Activated naive CD4-positive, alpha-beta T cell treated with anti-CD3 and anti-CD28 coated beads, Interleukin-2, amount 10 ng/mL, durations not matched to agents 7 days and 5 days (primary cell): ENCODE results near the gene MYH4.

Source experiments
- CTCF ChIA-PET: fragments of 350-600 bp; sonication (Branson Sonifier 250); formaldehyde crosslinking; loops from one replicate; lab custom pipeline; 2021; ENCODE audit warnings: antibody characterized with exemption; lab: Charles Lee
- DNase-seq: peaks from one replicate; pipeline ENCODE4 v3.0.0-alpha.2; 2020
- H3K27ac Mint-ChIP-seq: one replicate; pipeline ENCODE4 v1.8.0; 2021; ENCODE audit warnings: mild to moderate bottlenecking, moderate library complexity, mixed read lengths
- H3K27me3 Mint-ChIP-seq: one replicate; pipeline ENCODE4 v1.8.0; 2021; ENCODE audit warnings: mild to moderate bottlenecking, mixed read lengths
- H3K36me3 Mint-ChIP-seq: one replicate; pipeline ENCODE4 v1.8.0; 2021; ENCODE audit warnings: mixed read lengths
- H3K4me1 Mint-ChIP-seq: one replicate; pipeline ENCODE4 v1.8.0; 2021; ENCODE audit warnings: mixed read lengths
- H3K4me3 Mint-ChIP-seq: one replicate; pipeline ENCODE4 v1.8.0; 2021; ENCODE audit warnings: mild to moderate bottlenecking, moderate library complexity, mixed read lengths
- H3K9me3 Mint-ChIP-seq: one replicate; pipeline ENCODE4 v1.8.0; 2021; ENCODE audit warnings: mixed read lengths

The MYH4 gene

GRCh38 chr17:10457952-10458351 lies 11.4 kb downstream of the MYH4 start:
- Mint-ChIP-seq H3K4me1 (no peaks in the 10 kb centered on the region), H3K9me3 (no peaks in the 10 kb centered on the region), H3K27ac (no peak overlapping the region), H3K36me3 (no peaks in the 10 kb centered on the region), H3K4me3 (no peak overlapping the region), H3K27me3 (peaks cover 3% of the 10 kb centered on the region)
- DNase-seq = no peak
- CTCF ChIA-PET = no interaction called here

DNA sequence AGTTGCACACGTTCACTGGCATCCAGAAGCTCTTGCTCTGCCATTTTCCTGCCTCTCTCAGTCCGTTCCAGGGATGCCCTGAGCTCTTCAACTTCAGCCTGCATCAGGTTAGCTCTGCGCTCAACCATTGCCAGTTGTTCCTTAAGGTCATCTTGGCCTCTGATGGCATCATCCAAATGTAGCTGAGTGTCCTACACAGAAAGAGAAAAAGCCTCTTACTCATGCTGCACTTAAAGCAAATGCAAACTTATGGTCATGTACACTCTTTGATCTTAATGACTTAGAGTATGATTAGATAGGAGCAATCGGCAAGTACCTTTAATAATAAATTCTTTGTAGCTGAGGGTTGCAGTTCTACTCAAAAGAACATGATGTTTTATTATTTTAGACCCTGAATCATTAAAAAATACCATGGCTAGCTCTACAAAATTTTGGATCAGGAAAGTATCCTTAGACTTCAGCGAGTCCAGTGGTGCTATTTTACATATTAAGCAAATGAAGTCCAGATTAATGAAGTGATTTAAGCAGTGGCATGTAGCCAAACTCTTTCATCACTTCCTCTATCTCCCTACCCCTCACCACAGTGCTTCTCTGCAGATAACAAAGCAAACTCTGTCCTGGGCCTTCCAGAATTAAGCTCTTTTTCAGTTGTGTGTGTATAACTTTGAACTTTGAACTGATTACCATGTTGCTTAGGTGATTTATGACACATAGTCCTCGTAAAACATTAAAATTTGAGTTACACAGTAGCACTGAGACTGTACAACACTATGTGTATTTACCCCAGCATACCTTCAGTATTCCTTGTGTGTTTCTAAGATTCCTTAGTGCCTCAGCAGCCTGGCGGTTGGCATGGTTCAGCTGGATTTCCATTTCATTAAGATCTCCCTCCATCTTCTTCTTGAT lies 22.1 kb downstream of the MYH4 start:
- Mint-ChIP-seq H3K36me3 (no peaks in the 10 kb centered on the region), H3K4me3 (no peak overlapping the region), H3K9me3 (peaks cover 3% of the 10 kb centered on the region), H3K27me3 (no peaks in the 10 kb centered on the region), H3K4me1 (no peaks in the 10 kb centered on the region), H3K27ac (no peak overlapping the region)
- CTCF ChIA-PET = no interaction called here
- no peak for DNase-seq

GRCh38 chr17:10439816-10440215 lies 29.5 kb downstream of the MYH4 start:
- no peaks in the 10 kb centered on the region for H3K9me3 Mint-ChIP-seq
- no peak overlapping the region for H3K27ac Mint-ChIP-seq
- no peaks in the 10 kb centered on the region for H3K36me3 Mint-ChIP-seq
- H3K4me1 Mint-ChIP-seq = no peaks in the 10 kb centered on the region
- CTCF ChIA-PET = no interaction called here
- no peaks in the 10 kb centered on the region for H3K27me3 Mint-ChIP-seq
- H3K4me3 Mint-ChIP-seq = no peak overlapping the region
- DNase-seq = no peak

DNA sequence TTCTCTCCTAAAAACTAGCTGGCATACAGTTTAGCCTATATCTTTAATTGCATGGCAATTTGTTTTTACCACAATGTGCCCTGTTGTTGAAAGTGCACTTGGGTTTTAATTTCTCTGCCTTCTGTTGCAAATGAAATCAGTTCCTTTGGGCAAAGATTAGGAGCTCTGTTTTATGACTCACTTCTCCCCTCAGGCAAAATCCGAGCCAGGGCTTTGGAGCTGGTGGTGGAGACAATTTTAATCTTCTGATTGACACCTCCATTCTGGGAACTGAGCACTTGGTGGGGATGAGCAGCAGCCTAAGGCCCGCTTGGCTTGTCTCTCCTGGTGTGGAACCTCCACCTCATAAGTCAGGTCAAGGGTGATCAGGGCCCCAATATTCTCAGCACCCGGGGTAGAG lies 34.3 kb downstream of the MYH4 start:
- Mint-ChIP-seq H3K27ac (no peak overlapping the region), H3K9me3 (no peaks in the 10 kb centered on the region), H3K27me3 (no peaks in the 10 kb centered on the region), H3K36me3 (no peaks in the 10 kb centered on the region), H3K4me1 (no peaks in the 10 kb centered on the region), H3K4me3 (no peak overlapping the region)
- CTCF ChIA-PET = interaction anchor here (1.6 kb wide), 1 partner anchor 182 kb away, joined by 3 read pairs; no protein-coding TSS in a partner anchor
- no peak for DNase-seq

- Mint-ChIP-seq H3K9me3 (no peaks in the 10 kb centered on the region), H3K36me3 (no peaks in the 10 kb centered on the region), H3K27me3 (no peaks in the 10 kb centered on the region), H3K27ac (no peak overlapping the region), H3K4me3 (no peak overlapping the region), H3K4me1 (no peaks in the 10 kb centered on the region)
- CTCF ChIA-PET = no interaction called here
- no peak for DNase-seq
Measured at GRCh38 chr17:10429421-10430045, 39.8 kb downstream of the MYH4 start.

- no peak overlapping the region for H3K27ac Mint-ChIP-seq
- H3K9me3 Mint-ChIP-seq = no peaks in the 10 kb centered on the region
- no peaks in the 10 kb centered on the region for H3K27me3 Mint-ChIP-seq
- no peaks in the 10 kb centered on the region for H3K4me1 Mint-ChIP-seq
- no peak overlapping the region for H3K4me3 Mint-ChIP-seq
- no peak for DNase-seq
- no peaks in the 10 kb centered on the region for H3K36me3 Mint-ChIP-seq
- CTCF ChIA-PET = no interaction called here
Measured at GRCh38 chr17:10428781-10429180, 40.6 kb downstream of the MYH4 start.

- no peaks in the 10 kb centered on the region for H3K36me3 Mint-ChIP-seq
- CTCF ChIA-PET = no interaction called here
- H3K27ac Mint-ChIP-seq = no peak within 1 kb of the TSS
- DNase-seq = no peak
- H3K4me3 Mint-ChIP-seq = no peak within 1 kb of the TSS
- no peaks in the 10 kb centered on the region for H3K9me3 Mint-ChIP-seq
- no peaks in the 10 kb centered on the region for H3K27me3 Mint-ChIP-seq
- H3K4me1 Mint-ChIP-seq = no peaks in the 10 kb centered on the region
Measured at GRCh38 chr17:10421900-10422542, 47.3 kb downstream of the MYH4 start, which contains the start of gene MYH8. Gene MYH8, minus strand, starts transcription at chr17:10421950. Its CDS starts 1,723 bp downstream, at chr17:10420227.

GRCh38 chr17:10421211-10421610 lies 48.1 kb downstream of the MYH4 start:
- H3K36me3 Mint-ChIP-seq = no peaks in the 10 kb centered on the region
- no peaks in the 10 kb centered on the region for H3K9me3 Mint-ChIP-seq
- CTCF ChIA-PET = no interaction called here
- H3K27ac Mint-ChIP-seq = no peak overlapping the region
- no peaks in the 10 kb centered on the region for H3K27me3 Mint-ChIP-seq
- H3K4me3 Mint-ChIP-seq = no peak overlapping the region
- no peaks in the 10 kb centered on the region for H3K4me1 Mint-ChIP-seq
- no peak for DNase-seq

DNA sequence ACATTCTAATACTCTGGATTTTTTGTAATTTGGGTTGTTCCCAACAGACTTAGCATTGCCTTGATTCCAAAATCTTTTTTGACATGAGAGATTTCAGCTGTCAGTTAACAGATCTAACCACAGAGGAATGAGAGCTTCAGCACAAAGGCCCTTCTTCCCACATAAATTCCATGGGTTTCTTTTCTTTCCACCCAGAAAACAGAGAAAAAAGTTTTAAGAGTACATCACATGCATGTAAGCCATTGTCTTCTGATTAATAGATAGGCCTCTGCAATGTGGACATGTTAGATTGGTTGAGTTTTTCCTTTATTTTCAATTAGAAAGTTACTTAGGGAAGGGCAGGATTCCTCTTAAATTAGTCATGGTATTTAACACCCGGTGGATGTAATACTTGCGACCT lies 48.5 kb downstream of the MYH4 start:
- Mint-ChIP-seq H3K27me3 (no peaks in the 10 kb centered on the region), H3K36me3 (no peaks in the 10 kb centered on the region), H3K9me3 (no peaks in the 10 kb centered on the region), H3K27ac (no peak overlapping the region), H3K4me1 (no peaks in the 10 kb centered on the region), H3K4me3 (no peak overlapping the region)
- CTCF ChIA-PET = no interaction called here
- DNase-seq = no peak

- Mint-ChIP-seq H3K36me3 (no peaks in the 10 kb centered on the region), H3K27ac (no peak overlapping the region), H3K27me3 (no peaks in the 10 kb centered on the region), H3K4me3 (no peak overlapping the region), H3K4me1 (no peaks in the 10 kb centered on the region), H3K9me3 (no peaks in the 10 kb centered on the region)
- CTCF ChIA-PET = no interaction called here
- DNase-seq = no peak
Measured at GRCh38 chr17:10417431-10417830, 51.9 kb downstream of the MYH4 start.

GRCh38 chr17:10415161-10415560 lies 54.2 kb downstream of the MYH4 start:
- no peak for DNase-seq
- Mint-ChIP-seq H3K4me3 (no peak overlapping the region), H3K27me3 (no peaks in the 10 kb centered on the region), H3K4me1 (no peaks in the 10 kb centered on the region), H3K36me3 (no peaks in the 10 kb centered on the region), H3K27ac (no peak overlapping the region), H3K9me3 (no peaks in the 10 kb centered on the region)
- CTCF ChIA-PET = no interaction called here

- DNase-seq = no peak
- Mint-ChIP-seq H3K4me1 (no peaks in the 10 kb centered on the region), H3K27me3 (no peaks in the 10 kb centered on the region), H3K9me3 (no peaks in the 10 kb centered on the region), H3K4me3 (no peak overlapping the region), H3K27ac (no peak overlapping the region), H3K36me3 (no peaks in the 10 kb centered on the region)
- CTCF ChIA-PET = no interaction called here
Measured at GRCh38 chr17:10403589-10403988, 65.8 kb downstream of the MYH4 start.

DNA sequence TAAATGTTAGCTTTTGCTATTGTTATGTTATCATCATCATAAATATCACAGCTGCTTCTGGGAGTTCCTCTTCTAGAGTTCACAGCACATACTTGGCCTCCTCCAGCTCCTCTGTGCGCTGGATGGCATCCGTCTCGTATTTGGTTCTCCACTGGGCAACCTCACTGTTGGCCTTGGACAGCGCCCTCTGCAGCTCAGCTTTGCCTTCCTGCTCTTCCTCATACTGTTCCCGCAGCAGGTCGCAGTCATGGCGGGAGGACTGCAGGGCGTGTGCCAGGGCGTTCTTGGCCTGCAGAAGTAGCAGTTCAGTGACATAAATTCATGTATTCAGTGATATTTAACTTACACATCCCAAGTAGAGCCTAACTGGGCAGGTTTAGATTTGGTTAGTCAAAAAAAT lies 71.0 kb downstream of the MYH4 start:
- no peaks in the 10 kb centered on the region for H3K4me1 Mint-ChIP-seq
- no peak for DNase-seq
- H3K27ac Mint-ChIP-seq = no peak overlapping the region
- no peak overlapping the region for H3K4me3 Mint-ChIP-seq
- H3K36me3 Mint-ChIP-seq = no peaks in the 10 kb centered on the region
- H3K9me3 Mint-ChIP-seq = no peaks in the 10 kb centered on the region
- H3K27me3 Mint-ChIP-seq = no peaks in the 10 kb centered on the region
- CTCF ChIA-PET = no interaction called here

- H3K27me3 Mint-ChIP-seq = no peaks in the 10 kb centered on the region
- no peak overlapping the region for H3K27ac Mint-ChIP-seq
Measured at GRCh38 chr17:10396524-10397163, 72.7 kb downstream of the MYH4 start.

More at GRCh38 chr17:10396524-10397163, 72.7 kb downstream of the MYH4 start:
- H3K36me3 Mint-ChIP-seq = no peaks in the 10 kb centered on the region
- H3K4me1 Mint-ChIP-seq = no peaks in the 10 kb centered on the region
- H3K9me3 Mint-ChIP-seq = no peaks in the 10 kb centered on the region
- no peak for DNase-seq
- no peak overlapping the region for H3K4me3 Mint-ChIP-seq
- CTCF ChIA-PET = no interaction called here
